GM12873 (cell line): ENCODE data around the gene AASDH.

Experiments
- TF ChIP-seq, protein P1 (sequence below): IDR thresholded peaks from 2 replicates; pipeline ENCODE4 v1.5.1; 2012; ENCODE audit warnings: low read depth, mild to moderate bottlenecking, moderate library complexity, low read length, control low read depth; ENCODE audit not compliant: insufficient read depth; ENCODE audit errors: missing control alignments

The AASDH gene

DNA sequence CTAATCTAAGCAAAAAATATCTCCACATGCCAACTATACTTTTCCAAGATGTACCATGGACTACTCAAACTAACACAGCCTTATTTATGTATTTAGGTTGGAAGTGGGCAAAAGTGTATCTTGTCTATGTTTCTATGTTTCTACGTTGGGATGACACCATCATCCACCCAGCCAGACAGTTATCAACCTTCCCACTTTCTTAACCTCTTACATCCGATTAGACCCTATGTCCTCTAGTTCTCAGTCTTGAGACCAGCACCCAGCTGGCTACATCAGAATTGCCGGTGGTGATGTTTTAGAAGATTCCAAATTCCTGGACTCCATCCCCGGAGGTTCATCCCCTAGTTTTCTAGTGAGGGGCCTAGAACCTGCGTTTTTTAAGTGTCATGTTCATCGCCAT, 1.0 kb upstream of the AASDH start:
- TF ChIP-seq, protein P1, sequence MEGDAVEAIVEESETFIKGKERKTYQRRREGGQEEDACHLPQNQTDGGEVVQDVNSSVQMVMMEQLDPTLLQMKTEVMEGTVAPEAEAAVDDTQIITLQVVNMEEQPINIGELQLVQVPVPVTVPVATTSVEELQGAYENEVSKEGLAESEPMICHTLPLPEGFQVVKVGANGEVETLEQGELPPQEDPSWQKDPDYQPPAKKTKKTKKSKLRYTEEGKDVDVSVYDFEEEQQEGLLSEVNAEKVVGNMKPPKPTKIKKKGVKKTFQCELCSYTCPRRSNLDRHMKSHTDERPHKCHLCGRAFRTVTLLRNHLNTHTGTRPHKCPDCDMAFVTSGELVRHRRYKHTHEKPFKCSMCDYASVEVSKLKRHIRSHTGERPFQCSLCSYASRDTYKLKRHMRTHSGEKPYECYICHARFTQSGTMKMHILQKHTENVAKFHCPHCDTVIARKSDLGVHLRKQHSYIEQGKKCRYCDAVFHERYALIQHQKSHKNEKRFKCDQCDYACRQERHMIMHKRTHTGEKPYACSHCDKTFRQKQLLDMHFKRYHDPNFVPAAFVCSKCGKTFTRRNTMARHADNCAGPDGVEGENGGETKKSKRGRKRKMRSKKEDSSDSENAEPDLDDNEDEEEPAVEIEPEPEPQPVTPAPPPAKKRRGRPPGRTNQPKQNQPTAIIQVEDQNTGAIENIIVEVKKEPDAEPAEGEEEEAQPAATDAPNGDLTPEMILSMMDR, result no peak

DNA sequence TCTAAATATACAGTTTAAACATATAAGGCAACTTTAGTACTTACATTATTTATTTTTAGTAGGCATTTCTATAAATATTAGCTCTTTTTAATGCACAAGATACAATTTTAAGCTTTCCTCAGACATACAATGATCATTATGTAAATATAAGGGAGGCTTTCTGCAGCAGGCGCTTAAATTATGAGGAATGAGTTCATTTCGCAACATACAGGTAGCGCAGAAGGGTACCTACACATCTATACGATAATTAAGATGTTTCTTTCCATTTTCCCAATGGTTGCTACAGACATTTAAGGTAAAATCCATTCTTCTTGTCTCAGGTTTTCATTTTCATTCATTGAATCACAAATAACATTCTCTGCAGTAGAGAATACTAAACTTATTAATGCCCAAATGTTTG, 1.2 kb downstream of the AASDH start:
- TF ChIP-seq, protein P1, result no peak

DNA sequence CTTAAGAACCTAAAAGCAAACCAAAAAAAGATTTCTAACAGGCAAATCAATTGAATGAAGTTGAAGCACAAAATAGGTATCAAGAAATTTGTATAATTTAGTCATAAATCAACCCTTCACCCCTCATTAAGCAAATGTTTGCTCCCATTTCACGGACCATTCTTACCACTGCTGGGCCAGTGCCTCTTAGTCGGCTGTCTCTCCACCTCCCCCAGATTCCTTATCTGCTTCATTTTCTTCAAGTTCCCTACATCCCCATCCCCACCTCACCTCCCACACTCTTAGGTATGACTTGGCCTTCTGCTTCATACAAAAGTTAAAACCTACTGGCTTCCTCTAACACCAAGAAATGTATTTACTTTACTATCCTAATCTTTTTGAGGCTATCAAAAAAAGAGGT, 11.8 kb downstream of the AASDH start:
- TF ChIP-seq, protein P1, result no peak

DNA sequence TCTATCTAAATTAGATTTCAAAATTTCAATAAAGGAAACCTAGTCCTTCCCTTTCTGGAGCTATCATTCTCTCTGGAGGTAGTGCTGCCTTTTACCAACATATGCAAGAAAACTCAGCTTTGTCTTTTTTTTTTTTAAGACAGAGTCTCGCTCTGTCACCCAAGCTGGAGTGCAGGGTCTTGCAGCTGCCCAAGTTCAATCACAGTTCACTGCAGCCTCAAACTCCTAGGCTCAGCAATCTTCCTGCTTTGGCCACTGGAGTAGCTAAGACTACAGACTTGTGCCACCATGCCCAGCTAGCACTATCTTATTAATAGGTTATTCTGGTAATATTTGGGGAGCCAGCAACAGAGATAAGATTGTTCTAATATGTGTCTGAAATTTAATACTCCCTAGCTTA, 12.3 kb downstream of the AASDH start:
- TF ChIP-seq, protein P1, result no peak

DNA sequence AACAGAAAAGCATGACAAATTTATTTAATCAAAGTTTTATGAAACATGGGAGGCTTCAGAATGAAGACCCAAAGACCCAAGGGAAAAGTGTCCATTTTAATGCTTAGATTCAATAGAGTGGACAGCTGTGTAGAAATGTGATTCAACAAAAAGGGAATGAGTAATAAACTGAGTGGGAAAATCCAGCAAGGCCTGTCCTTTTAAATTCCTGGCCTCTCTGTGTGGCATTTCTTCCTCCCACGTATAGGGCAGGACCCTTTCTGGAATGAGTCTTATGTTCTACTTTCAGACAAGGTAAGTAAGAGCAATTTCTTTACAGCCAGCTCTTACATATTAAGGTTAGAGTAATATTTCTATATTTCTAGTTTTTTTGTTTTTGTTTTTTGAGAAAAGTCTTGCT, 14.5 kb downstream of the AASDH start:
- TF ChIP-seq, protein P1, result no peak

DNA sequence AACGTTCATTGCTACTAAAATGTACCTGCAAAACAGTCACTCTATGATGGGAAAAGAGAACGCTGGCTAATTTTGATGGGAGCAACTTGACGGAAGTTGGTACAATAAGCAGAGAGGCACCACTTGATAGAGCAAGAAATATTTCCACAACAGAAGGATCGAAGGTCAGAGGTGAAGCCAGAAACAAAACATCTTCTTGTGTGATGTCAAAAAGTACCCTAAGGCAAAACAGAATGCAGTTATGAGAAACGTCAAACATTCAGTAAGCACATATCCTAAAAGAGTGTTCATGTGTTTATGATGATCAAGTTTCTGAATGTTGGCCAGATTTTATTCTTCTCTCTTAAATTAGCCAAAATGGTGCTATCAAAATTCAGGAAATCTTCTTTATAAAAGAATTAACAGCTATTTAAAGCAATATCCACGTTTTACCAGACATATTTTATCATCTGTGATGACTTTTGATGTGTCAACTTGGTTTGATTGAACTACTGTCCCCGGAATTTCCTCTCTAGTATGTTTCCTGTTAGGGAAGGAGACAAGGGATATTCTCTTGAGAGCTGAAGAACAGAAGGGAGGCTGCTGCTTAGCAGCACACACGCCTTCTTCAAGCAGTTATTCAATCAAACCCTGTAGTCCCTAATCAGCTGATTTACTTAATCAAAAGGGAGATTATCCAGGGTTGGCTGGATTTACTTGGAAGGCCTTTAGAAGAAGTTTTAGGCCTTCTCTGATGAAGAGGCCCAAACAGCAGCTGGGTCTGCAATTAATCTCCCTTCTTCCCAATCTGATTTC, 15.7 kb downstream of the AASDH start:
- TF ChIP-seq, protein P1, result no peak

DNA sequence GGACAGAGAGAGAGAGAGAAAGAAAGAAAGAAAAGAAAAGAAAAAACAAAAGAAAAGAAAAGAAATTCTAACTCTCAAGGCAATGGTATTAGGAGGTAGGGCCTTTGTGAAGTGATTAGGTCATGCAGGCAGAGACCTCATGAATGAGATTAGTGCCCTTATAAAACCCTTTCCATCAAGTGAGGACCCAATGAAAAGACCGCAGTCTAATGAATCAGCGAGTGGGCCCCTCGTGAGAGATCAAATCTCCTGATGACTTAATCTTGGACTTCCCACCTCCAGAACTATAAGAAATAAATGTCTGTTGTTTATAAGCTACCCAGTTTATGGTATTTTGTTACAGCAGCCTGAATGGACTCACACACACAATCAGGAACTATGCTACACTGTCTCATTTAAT, 16.9 kb downstream of the AASDH start:
- TF ChIP-seq, protein P1, result no peak
